Ovary (tissue), 9 donors: ENCODE data around the gene CMIP. TPM values are rescaled to one million over a fixed set of nuclear protein-coding genes. Genes with fewer than 3 reads are reported as not detected.

Experiments
- DNase-seq, 5 donors: peaks; one replicate each; pipeline ENCODE4 v3.0.0-alpha.2; 2019 to 2020
- H3K27ac ChIP-seq, 2 donors: fragments of 200-600 bp; one replicate each; pipeline versions ENCODE4 v1.5.1 to v1.8.0; 2019 to 2022
- H3K27me3 ChIP-seq: fragments of 200-600 bp; one replicate; pipeline ENCODE4 v1.8.0; 2022
- H3K36me3 ChIP-seq: fragments of 200-600 bp; sonication (generic); one replicate; pipeline ENCODE4 v1.5.1; 2019
- H3K4me1 ChIP-seq: one replicate; pipeline ENCODE4 v1.8.1; 2013; ENCODE audit warnings: mild to moderate bottlenecking, moderate library complexity; ENCODE audit not compliant: insufficient read depth
- H3K4me3 ChIP-seq: fragments of 200-600 bp; sonication (generic); one replicate; pipeline ENCODE4 v1.5.1; 2017
- H3K9me3 ChIP-seq, 2 donors: fragments of 200-600 bp in 1 of 2; sonication (generic) in 1 of 2; one replicate each; pipeline versions ENCODE4 v1.5.1 to v1.8.1; 2013 to 2019; ENCODE audit warnings: mild to moderate bottlenecking in 1 of 2, moderate library complexity in 1 of 2
- EP300 ChIP-seq: sonication (generic); formaldehyde crosslinking; IDR thresholded peaks from one replicate; pipeline ENCODE4 v1.6.1; 2017; ENCODE audit warnings: antibody characterized with exemption
- POLR2A ChIP-seq: fragments of 450-650 bp; IDR thresholded peaks from one replicate; pipeline ENCODE4 v1.6.1; 2017; ENCODE audit warnings: antibody characterized with exemption, mild to moderate bottlenecking, moderate library complexity
- WGBS, 3 donors: extraction: QIAGEN DNeasy Blood & Tissue Kit in 1 of 3; methylation state at CpG; one replicate each; pipeline versions ENCODE4 v1.1.5 to v1.1.7; 2013 to 2017; 5-methylcytosine and 5-hydroxymethylcytosine counted together
- intact Hi-C, 4 donors: fragments of 100-400 bp; cut with DNase I; formaldehyde crosslinking; loops; one replicate each; pipeline versions ENCODE4 v1.11.0 to v1.15.1; 2022 to 2023
- polyA plus RNA-seq, 2 donors: library from polyadenylated mRNA; stranded (reverse); fragments of 200-250 nt in 1 of 2; fragments of 350-450 nt in 1 of 2; fragmentation: Illumina TruSeq in 1 of 2; extraction: RNeasy Lipid Tissue Mini Kit (QIAGEN cat#74804) in 1 of 2; gene quantifications; one replicate each; pipeline ENCODE4 v1.2.3, GENCODE V29; 2013 to 2014
- total RNA-seq, 7 donors: library from RNA; depleted of rRNA in 2 of 7; stranded (reverse); fragments of >200 nt in 2 of 7; fragmentation: NEBNext Ultra II Directional in 3 of 7; extraction: Animal tissue kit (Norgen Biotek cat#: 25700) in 3 of 7; gene quantifications; one replicate each; pipeline versions ENCODE4 v1.1.0 to v1.2.4, GENCODE V29; 2016 to 2023
- TF ChIP-seq, protein P1 (sequence below), 3 donors: fragments of 450-650 bp in 2 of 3; fragments of 200-600 bp in 1 of 3; IDR thresholded peaks; one replicate each; pipeline versions ENCODE4 v1.5.1 to v1.8.0; 2016 to 2022; ENCODE audit warnings: antibody characterized with exemption in 3 of 3, mild to moderate bottlenecking in 1 of 3
- donor health status: DM: no; HTN: no; CAD: no; lungs with moderate emphysema.
- donor health status: DM: no; HTN: no; CAD: no.
- donor health status: Bipolar disorder and iron deficiency.
- donor health status: DM: yes; HTN: yes; CAD: no.
- donor health status: DM: no; HTN: no; CAD: no.
- donor health status: DM: yes; HTN: yes; CAD: no.

The CMIP gene
- total and polyA plus RNA-seq, 9 donors = 19.4 to 68.2 (median 38.7) TPM

DNA sequence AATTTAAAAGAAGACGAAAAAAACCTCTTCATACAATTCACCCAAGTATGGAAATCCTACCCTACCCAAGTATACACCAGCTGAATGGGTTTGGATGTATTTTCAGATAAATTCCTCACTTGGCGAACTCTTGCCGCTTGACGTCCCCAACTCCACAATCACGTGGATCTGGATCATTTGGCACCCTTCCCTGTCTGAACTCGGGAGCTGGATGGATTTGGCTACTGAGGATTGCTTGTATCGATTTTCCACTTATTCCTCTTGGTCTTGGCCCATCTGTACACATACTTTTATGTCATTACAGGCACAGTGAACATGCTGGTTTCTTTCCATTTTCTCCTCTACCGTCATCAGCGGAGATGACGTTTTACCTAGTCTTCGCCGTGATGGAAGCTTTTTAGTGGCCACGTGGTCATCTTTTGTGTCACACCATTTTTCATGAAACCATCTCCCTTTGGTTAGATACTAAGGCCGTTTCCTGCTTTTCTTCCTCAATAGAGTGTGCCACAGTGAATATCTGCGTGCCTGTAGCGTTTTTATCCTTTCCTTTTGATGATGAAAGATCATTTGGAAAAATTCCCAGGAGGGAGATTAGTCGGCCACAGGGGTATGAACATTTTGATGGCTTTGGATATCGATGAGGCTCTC is 47.1 kb downstream of the CMIP start:
- Histone ChIP-seq H3K4me1 (peaks cover 12% of the 10 kb centered on the region), H3K9me3 (no peaks in the 10 kb centered on the region), H3K4me3 (no peak overlapping the region), H3K36me3 (no peaks in the 10 kb centered on the region), H3K27me3 (no peaks in the 10 kb centered on the region), H3K27ac (no peak overlapping the region)
- TF ChIP-seq POLR2A (no peak), EP300 (no peak)
- TF ChIP-seq, protein P1, sequence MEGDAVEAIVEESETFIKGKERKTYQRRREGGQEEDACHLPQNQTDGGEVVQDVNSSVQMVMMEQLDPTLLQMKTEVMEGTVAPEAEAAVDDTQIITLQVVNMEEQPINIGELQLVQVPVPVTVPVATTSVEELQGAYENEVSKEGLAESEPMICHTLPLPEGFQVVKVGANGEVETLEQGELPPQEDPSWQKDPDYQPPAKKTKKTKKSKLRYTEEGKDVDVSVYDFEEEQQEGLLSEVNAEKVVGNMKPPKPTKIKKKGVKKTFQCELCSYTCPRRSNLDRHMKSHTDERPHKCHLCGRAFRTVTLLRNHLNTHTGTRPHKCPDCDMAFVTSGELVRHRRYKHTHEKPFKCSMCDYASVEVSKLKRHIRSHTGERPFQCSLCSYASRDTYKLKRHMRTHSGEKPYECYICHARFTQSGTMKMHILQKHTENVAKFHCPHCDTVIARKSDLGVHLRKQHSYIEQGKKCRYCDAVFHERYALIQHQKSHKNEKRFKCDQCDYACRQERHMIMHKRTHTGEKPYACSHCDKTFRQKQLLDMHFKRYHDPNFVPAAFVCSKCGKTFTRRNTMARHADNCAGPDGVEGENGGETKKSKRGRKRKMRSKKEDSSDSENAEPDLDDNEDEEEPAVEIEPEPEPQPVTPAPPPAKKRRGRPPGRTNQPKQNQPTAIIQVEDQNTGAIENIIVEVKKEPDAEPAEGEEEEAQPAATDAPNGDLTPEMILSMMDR (IDR thresholded peaks at IDR 0.05) = no peak
- intact Hi-C loops = no loop called here
- 80 to 86% (median 85%) methylated on average over 18 of the region's 18 CpGs for WGBS, 3 donors
- no peak for DNase-seq

DNA sequence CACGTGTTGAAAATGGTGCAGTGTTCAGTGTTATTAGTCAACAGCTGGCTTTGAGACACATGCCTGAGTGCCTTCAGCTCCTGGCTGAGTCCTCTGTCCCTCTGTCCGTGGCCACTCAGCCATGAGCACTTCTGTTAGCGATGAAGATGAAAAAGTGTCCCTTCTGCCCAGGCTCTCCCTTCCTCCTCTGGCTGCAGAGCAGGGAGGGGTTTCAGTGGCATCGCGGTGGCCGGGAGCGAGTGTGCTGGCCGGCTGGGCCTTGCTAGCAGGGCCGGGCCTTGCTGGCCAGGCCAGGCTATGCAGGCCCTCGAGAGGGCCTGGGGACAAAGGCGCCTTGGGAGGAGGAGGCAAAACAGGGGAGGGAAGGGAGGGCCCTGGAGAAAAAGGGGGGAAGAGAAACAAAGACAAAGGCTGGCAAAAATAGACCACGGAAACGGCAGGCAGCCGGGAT is 47.7 kb downstream of the CMIP start:
- Histone ChIP-seq H3K4me3 (no peak overlapping the region), H3K36me3 (no peaks in the 10 kb centered on the region), H3K9me3 (no peaks in the 10 kb centered on the region), H3K27me3 (no peaks in the 10 kb centered on the region), H3K4me1 (peaks cover 9% of the 10 kb centered on the region), H3K27ac (no peak overlapping the region)
- TF ChIP-seq, protein P1 (IDR thresholded peaks at IDR 0.05) = no peak
- TF ChIP-seq EP300 (no peak), POLR2A (no peak)
- intact Hi-C loops = no loop called here
- 73 to 81% (median 74%) methylated on average over 14 of the region's 14 CpGs for WGBS, 3 donors
- no peak for DNase-seq

DNA sequence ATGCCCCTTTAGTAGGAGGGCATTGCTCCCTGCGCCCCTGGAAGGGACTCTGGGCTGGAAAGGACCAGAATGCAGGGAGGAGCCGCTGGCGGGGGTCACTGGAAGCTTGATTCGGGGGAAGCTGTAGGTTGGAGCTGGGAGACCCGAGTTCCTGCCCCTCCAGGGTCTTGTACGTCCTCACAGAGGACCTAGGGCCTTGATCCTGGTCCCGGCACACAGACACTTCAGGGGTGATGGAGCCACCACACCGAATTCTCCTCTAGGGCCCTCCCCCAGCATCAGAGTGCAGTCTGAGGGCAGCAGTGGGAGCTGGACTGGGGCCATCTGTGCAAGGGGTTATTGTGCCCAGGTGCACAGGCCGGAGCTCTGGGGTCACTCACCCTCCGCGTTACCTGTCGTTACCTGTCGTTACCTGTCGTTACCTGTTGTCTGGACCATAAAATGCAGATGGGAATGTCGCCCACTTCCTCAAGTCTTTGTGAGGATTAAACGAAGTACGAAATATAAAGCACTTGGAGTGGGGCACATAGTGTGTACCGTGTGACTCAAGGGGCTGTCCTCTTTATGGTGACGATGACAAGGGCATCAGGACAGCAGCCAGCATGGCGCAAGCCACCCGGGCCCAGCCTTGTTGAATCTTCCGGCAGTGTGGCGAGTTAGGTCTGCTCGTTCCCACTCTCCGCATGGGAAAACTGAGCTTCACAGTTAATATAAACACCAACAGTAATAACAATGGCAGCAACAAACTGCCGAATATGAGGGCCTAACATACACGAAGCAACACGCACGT is 48.6 kb downstream of the CMIP start:
- peaks cover 9% of the 10 kb centered on the region for H3K4me1 ChIP-seq
- whole genome bisulfite sequencing, 3 donors = 87 to 91% (median 89%) methylated on average over 29 of the region's 29 CpGs
- no peak overlapping the region for H3K4me3 ChIP-seq
- H3K9me3 ChIP-seq = no peaks in the 10 kb centered on the region
- H3K36me3 ChIP-seq = no peaks in the 10 kb centered on the region
- TF ChIP-seq, protein P1 (IDR thresholded peaks at IDR 0.05) = no peak
- TF ChIP-seq EP300 (no peak), POLR2A (no peak)
- no peaks in the 10 kb centered on the region for H3K27me3 ChIP-seq
- intact Hi-C loops = no loop called here
- no peak for DNase-seq
- no peak overlapping the region for H3K27ac ChIP-seq

DNA sequence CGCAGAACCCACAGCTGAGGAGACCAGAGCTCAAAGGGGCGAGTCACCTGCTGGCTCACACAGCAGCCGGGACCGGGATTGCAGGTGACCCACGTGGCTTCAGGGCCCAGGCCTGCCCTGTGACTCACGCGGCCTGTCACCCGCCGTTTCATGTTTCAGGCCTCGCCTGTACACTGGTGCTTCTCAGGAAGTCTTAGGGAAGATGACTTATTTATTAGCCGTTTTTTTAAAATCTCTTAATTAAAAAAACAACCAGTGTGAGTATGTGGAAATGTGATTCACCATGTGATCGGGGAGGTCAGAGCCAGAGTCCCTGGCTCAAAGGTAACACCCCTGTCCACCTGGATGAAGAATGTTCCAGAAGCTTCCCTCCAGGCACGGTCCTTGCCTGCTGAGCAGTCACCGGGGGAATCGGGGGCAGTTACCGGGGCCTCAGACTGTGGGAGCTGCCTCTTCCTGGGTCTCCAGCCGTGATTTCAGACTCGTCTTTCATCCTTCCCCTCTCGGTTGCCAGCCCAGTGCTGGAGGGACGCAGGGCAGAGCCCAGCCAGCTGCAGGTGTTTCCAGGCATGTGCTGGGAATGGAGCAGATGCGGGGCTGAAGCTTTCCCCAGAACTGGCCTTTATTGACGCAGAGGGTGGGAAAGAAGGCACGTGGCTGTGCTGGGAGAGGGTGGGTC is 49.3 kb downstream of the CMIP start:
- intact Hi-C loops = no loop called here
- Histone ChIP-seq H3K4me3 (no peak overlapping the region), H3K4me1 (peaks cover 9% of the 10 kb centered on the region), H3K36me3 (no peaks in the 10 kb centered on the region), H3K27ac (no peak overlapping the region), H3K27me3 (no peaks in the 10 kb centered on the region), H3K9me3 (no peaks in the 10 kb centered on the region)
- no peak for DNase-seq
- TF ChIP-seq, protein P1 (IDR thresholded peaks at IDR 0.05) = no peak
- TF ChIP-seq POLR2A (no peak), EP300 (no peak)
- WGBS, 3 donors = 77 to 87% (median 86%) methylated on average over 23 of the region's 23 CpGs
